ENCODE data around the gene KDM4F. TPM values are rescaled to one million over a fixed set of nuclear protein-coding genes. Genes with fewer than 3 reads are reported as not detected.

The KDM4F gene
- total RNA-seq, 1 donor from 2014 or later = not detected

- no peak overlapping the region for H3K4me3 Mint-ChIP-seq (ENCODE audit: unreplicated experiment)
- H3K27me3 Mint-ChIP-seq (ENCODE audit: unreplicated experiment) = peaks cover 57% of the 10 kb centered on the region
- no peak for TF ChIP-seq CTCF (IDR thresholded peaks at IDR 0.05)
- DNase-seq (ENCODE audit: extremely low spot score, unreplicated experiment) = no peak
- no peaks in the 10 kb centered on the region for H3K4me1 Mint-ChIP-seq (ENCODE audit: unreplicated experiment)
- H3K36me3 Mint-ChIP-seq (ENCODE audit: unreplicated experiment) = no peaks in the 10 kb centered on the region
- H3K27ac Mint-ChIP-seq (ENCODE audit: unreplicated experiment) = no peak overlapping the region
- H3K9me3 Mint-ChIP-seq (ENCODE audit: unreplicated experiment) = no peaks in the 10 kb centered on the region
Observed at GRCh38 chr11:95058621-95059020, 9.4 kb downstream of the KDM4F start.

GRCh38 chr11:95059046-95059445 lies 9.8 kb downstream of the KDM4F start:
- DNase-seq (ENCODE audit: extremely low spot score, unreplicated experiment) = no peak
- no peaks in the 10 kb centered on the region for H3K36me3 Mint-ChIP-seq (ENCODE audit: unreplicated experiment)
- peaks cover 52% of the 10 kb centered on the region for H3K27me3 Mint-ChIP-seq (ENCODE audit: unreplicated experiment)
- no peaks in the 10 kb centered on the region for H3K9me3 Mint-ChIP-seq (ENCODE audit: unreplicated experiment)
- no peak overlapping the region for H3K27ac Mint-ChIP-seq (ENCODE audit: unreplicated experiment)
- no peak for TF ChIP-seq CTCF (IDR thresholded peaks at IDR 0.05)
- H3K4me1 Mint-ChIP-seq (ENCODE audit: unreplicated experiment) = no peaks in the 10 kb centered on the region
- H3K4me3 Mint-ChIP-seq (ENCODE audit: unreplicated experiment) = no peak overlapping the region

- H3K27ac Mint-ChIP-seq (ENCODE audit: unreplicated experiment) = no peak overlapping the region
- no peak for TF ChIP-seq CTCF (IDR thresholded peaks at IDR 0.05)
Observed at GRCh38 chr11:95065336-95065735, 16.1 kb downstream of the KDM4F start.

GRCh38 chr11:95066716-95067038 lies 17.5 kb downstream of the KDM4F start, which contains the start of gene SRSF8:
Gene SRSF8, plus strand, starts transcription at chr11:95066919. Its CDS starts 308 bp downstream, at chr11:95067227.
- peaks cover 15% of the 10 kb centered on the region for H3K27me3 Mint-ChIP-seq (ENCODE audit: unreplicated experiment)
- H3K27ac Mint-ChIP-seq (ENCODE audit: unreplicated experiment) = peak within 1 kb of the TSS; percentile 95
- no peaks in the 10 kb centered on the region for H3K9me3 Mint-ChIP-seq (ENCODE audit: unreplicated experiment)
- peak within 1 kb of the TSS; percentile 92 for H3K4me3 Mint-ChIP-seq (ENCODE audit: unreplicated experiment)
- no peak for DNase-seq (ENCODE audit: extremely low spot score, unreplicated experiment)
- peaks cover 16% of the 10 kb centered on the region for H3K36me3 Mint-ChIP-seq (ENCODE audit: unreplicated experiment)
- peaks cover 24% of the 10 kb centered on the region for H3K4me1 Mint-ChIP-seq (ENCODE audit: unreplicated experiment)
- TF ChIP-seq CTCF (IDR thresholded peaks at IDR 0.05) = no peak

More at GRCh38 chr11:95065336-95065735, 16.1 kb downstream of the KDM4F start:
- peaks cover 26% of the 10 kb centered on the region for H3K27me3 Mint-ChIP-seq (ENCODE audit: unreplicated experiment)
- peaks cover 7% of the 10 kb centered on the region for H3K36me3 Mint-ChIP-seq (ENCODE audit: unreplicated experiment)
- H3K9me3 Mint-ChIP-seq (ENCODE audit: unreplicated experiment) = no peaks in the 10 kb centered on the region
- H3K4me3 Mint-ChIP-seq (ENCODE audit: unreplicated experiment) = no peak overlapping the region
- H3K4me1 Mint-ChIP-seq (ENCODE audit: unreplicated experiment) = peaks cover 17% of the 10 kb centered on the region
- no peak for DNase-seq (ENCODE audit: extremely low spot score, unreplicated experiment)

GRCh38 chr11:95067039-95067840 lies 18.0 kb downstream of the KDM4F start:
- peaks cover 17% of the 10 kb centered on the region for H3K36me3 Mint-ChIP-seq (ENCODE audit: unreplicated experiment)
- peak overlapping the region; percentile 95 for H3K27ac Mint-ChIP-seq (ENCODE audit: unreplicated experiment)
- DNase-seq (ENCODE audit: extremely low spot score, unreplicated experiment) = peak; percentile 93
- TF ChIP-seq CTCF (IDR thresholded peaks at IDR 0.05) = peak; percentile 66
- peak overlapping the region; percentile 92 for H3K4me3 Mint-ChIP-seq (ENCODE audit: unreplicated experiment)
- no peaks in the 10 kb centered on the region for H3K9me3 Mint-ChIP-seq (ENCODE audit: unreplicated experiment)
- peaks cover 24% of the 10 kb centered on the region for H3K4me1 Mint-ChIP-seq (ENCODE audit: unreplicated experiment)
- H3K27me3 Mint-ChIP-seq (ENCODE audit: unreplicated experiment) = peaks cover 9% of the 10 kb centered on the region

All from osteocyte (in vitro differentiated cells).